Fibroblast of lung (primary cell): ENCODE data around the gene RPH3AL.

Experiments
- CTCF ChIP-seq, 2 donors: IDR thresholded peaks in 1 of 2; conservative IDR thresholded peaks in 1 of 2; 1 replicate in 1 of 2; 2 replicates in 1 of 2; pipeline ENCODE4 v1.5.1; 2011 to 2012; ENCODE audit warnings: low read length in 2 of 2, control low read depth in 1 of 2, inconsistent platforms in 1 of 2, low read depth in 1 of 2, mild to moderate bottlenecking in 1 of 2
- EZH2 ChIP-seq: IDR thresholded peaks from 2 replicates; pipeline ENCODE4 v1.5.1; 2012; ENCODE audit warnings: low read length, control low read depth, mild to moderate bottlenecking; ENCODE audit errors: missing control alignments

GRCh38 chr17:206941-207560 lies 145.6 kb downstream of the RPH3AL start:
- TF ChIP-seq CTCF (conservative IDR thresholded peaks at IDR 0.05 in 1 of 2, IDR thresholded peaks at IDR 0.05 in 1 of 2; ENCODE audit: low read depth in 1 of 2, low read length in 2 of 2) (no peak), EZH2 (no peak)
